ENCODE data around the gene NDUFC2.
A peak's percentile ranks its signal among the peaks of the same experiment; 100 is the strongest.
"Not testable (repeated sequence)": the region's sequence is repeated elsewhere in the genome, so short reads cannot be mapped to it uniquely, and the experiment has no call there.

Gene NDUFC2

DNA sequence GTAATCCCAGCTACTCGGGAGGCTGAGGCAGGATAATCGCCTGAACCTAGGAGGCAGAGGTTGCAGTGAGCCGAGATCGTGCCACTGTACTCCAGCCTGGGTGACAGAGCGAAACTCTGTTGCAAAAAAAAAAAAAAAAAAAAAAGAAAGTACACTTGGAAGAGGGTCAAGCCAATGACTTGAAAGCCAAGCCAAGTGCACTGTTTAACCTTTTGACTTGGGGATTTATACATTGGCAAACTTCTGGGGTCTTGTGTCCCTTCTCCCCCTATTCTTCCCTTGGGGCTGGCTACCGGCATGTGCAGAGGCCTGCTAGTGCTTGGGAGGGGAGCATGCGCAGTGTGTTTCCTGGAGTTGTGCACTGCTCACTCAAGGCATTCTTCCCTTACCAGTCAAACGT, 30.3 kb downstream of the NDUFC2 start:
- no peak for DNase-seq

DNA sequence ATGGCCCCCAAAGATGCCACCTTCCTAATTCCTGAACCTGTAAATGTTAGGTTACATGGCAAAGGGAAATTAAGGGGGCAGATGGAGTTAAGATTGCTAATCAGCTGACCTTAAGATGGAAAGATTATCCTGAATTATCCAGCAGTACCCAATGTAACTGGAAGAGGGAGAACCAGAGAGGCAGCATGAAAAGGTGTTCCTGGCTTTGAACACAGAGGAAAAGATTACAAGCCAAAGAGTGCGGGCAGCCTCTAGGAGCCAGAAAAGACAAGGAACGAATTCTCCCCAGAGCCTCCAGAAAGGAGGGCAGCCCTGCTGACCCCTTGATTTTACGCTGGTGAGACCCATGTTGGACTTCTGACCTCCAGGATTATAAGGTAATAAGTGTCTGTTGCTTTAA, 31.1 kb downstream of the NDUFC2 start:
- no peak for DNase-seq

DNA sequence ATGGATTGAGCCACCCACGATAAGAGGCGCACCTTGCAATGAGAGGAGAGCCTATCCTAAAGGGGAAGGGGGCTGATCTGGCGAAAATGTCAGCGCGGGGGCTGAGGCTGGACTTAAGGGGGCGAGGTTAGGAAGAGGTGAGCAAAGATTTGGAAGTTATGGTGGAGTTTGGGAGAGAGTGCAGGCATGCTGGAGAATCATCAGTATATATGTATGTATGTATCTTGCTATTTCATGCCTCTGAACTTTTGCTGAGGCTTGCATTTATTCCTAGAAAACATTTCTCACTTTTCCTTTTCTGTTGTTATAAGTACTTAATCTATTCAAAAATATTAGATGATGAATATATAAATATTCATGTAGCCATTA, 33.2 kb downstream of the NDUFC2 start:
- DNase-seq: no peak

DNA sequence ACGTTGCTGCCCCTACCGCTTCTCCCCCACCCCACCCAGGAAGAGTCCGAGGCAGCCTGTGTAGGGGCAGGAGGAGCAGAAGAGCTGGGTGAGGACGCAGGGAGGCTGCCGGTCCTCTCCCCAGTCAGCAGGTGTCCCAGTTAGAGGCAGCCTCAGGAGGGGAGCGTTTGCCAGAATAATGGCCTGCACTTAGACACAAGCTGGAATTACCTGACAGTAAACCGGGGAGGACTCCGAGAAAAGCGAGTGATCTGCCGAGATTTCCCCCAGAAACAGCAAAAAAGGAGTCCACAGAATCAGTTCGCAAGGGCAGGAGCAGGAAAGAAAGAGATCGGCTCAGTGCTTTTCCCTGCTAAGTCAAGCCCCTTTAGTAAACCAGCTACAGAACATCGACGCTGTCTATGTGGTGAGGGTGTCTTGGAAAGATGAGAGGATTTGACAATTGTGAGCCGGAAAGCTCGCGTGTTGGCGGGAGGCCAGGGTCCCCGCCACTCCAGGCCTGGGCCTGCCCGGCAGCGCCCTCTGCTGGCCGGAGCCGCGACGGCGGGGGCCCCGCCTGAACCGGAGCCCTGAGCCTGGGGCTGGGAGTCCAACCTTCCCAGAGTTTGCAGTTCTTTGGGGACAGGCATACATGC, 33.7 kb downstream of the NDUFC2 start:
- DNase-seq: peak; percentile 77

DNA sequence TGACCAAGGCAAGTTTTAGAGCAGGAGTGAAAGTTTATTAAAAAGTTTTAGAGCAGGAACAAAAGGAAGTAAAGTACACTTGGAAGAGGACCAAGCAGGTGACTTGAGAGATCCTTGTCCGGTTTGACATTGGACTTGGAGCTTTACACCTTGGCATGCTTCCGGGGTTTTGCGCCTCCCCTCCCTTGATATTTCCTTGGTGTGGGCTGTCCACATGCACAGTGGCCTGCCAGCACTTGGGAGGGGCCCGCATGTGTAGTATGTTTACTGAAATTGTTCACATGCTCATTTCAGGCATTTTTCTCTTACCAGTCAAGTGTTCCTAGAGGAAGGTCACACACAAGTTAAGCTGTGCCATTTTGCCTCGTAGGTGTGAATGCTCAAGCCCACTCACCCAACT, 35.0 kb downstream of the NDUFC2 start:
- no peak for DNase-seq

DNA sequence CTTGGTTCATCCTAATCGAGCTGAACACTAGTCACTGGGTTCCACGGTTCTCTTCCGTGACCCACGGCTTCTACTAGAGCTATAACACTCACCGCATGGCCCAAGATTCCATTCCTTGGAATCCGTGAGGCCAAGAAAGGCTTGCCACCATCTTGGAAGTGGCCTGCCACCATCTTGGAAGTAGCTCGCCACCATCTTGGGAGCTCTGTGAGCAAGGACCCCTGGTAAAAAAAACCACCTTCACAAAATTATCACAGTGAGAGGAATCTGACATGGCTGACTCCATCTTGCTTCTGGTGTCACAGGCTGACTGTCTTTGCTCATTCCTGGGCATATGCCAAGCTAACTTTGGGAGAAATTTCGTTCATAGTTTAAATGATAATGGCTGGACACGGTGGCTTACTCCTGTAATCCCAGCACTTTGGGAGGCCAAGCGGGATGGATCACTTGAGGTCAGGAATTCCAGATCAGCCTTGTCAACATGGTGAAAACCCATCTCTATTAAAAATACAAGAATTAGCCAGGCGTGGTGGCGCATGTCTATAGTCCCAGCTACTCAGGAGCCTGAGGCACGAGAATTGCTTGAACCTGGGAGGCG, 37.7 kb downstream of the NDUFC2 start:
- no peak for DNase-seq

DNA sequence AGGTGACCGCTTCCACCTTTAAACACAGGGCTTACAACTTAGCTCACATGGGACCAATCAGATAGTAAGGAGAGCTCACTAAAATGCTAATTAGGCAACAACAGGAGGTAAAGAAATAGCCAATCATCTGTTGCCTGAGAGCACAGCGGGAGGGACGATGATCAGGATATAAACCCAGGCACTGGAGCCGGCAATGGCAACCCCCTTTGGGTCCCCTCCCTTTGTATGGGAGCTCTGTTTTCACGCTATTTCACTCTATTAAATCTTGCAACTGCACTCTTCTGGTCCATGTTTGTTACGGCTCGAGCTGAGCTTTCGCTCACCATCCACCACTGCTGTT, 38.3 kb downstream of the NDUFC2 start:
- DNase-seq: not testable (repeated sequence)

DNA sequence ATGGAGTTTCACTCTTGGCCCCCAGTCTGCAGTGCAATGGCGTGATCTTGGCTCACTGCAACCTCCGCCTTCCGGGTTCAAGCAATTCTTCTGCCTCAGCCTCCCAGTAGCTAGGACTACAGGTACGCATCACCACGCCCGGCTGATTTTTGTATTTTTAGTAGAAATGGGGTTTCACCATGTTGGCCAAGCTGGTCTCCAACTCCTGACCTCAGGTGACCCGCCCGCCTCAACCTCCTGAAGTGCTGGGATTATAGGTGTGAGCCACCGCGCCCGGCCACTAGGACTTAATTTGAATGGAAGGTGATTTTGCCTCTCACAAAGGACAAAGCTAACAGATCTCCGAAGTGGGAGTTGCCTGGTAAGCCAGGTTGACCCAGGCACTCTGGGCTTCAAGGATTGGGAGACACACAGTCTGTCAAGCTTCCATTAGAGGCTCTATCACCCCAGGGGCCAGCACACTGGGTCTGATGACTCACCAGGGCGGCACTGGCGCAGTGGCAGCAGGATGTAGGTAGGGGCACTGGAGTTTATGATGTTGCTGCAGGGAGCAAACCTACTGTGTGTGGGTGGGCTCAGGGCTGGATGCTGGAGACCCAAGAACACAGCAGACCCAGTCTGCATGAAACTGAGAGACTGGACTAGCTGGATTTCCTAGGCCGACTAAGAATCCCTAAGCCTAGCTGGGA, 38.8 kb downstream of the NDUFC2 start:
- no peak for DNase-seq

DNA sequence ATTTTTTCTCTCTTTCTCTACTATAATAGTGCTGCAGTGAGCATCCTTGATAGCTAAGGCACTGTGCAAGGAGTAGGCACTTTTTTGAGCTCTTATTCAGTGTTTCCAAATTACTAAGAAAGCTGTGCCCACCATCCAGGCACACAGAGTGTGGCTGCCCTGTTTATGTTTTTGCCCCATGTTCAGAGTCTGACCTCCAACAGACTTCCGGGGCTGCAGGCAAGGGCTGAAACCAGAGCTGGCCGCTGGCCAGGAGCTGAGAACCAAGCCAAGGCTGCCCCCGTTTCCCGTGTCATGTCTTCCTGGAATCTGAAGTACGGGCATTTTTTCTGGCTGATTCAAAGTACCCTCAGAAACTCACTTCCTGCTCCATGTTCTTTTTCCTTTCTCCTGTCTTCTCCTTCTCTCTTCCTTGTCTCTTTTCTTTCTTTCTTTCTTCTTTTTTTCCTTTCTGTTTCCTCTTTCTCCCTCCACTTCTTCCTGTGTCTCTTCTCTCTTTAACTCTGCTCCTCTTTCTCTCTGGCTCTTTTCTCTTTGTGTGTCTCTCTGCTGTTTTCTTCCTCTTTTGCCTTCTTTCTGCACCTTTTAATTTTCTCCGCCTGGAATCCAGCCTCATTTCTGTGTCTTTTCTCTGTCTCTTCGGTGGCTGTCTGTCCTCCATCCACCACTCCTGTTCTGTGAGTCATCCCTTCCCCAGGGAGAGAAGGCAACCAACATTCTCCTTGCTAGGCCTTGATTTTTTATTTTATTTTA, 39.6 kb downstream of the NDUFC2 start:
- DNase-seq: no peak

DNA sequence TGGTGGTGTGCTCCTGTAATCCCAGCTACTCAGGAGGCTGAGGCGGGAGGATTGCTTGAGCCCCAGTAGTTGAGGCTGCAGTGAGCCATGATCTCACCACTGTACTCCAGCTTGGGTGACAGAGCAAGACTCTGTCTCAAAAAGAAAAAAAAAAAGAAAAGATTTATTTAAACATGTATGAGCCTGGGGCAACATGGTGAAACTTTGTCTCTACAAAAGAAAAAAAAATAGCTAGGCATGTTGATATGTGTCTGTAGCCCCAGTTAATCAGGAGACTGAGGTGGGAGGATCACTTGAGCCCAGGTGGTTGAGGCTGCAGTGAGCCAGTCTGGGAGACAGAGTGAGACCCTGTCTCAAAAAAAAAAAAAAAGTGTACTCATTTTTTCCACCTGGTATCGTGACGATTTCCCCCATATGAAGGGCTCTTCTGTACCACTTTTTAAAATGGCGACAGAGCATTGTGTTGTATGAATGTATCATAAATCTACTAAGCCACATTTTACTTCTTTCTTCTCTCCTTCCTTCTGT, 40.2 kb downstream of the NDUFC2 start:
- DNase-seq: no peak

DNA sequence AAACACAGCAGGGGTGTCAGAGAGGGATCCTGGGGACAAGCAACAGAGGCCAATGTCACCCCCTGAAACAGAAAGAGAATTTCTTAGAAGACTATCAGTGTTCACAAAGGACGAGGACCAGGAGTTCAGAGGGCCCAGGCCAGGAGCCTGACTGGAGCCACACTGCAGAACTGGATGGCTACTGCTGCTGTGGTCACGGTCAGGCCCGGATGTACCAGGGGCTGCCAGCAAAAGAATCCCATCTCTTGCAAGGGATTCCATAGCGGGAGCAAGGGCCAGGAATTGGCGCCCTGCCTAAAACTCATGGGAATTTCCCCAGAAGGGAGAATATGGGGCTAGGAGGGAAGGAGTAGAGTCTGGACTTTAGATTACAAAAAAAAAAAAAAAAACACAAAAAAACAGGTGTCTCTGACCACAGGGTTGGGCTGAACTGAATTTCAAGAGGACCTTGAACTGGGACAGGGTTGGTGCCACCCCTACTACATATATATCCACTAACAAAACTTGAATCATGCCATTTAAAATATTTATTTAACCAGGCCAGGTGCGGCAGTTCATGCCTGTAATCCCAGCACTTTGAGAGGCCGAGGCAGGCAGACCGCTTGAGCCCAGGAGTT, 40.9 kb downstream of the NDUFC2 start:
- DNase-seq: no peak

DNA sequence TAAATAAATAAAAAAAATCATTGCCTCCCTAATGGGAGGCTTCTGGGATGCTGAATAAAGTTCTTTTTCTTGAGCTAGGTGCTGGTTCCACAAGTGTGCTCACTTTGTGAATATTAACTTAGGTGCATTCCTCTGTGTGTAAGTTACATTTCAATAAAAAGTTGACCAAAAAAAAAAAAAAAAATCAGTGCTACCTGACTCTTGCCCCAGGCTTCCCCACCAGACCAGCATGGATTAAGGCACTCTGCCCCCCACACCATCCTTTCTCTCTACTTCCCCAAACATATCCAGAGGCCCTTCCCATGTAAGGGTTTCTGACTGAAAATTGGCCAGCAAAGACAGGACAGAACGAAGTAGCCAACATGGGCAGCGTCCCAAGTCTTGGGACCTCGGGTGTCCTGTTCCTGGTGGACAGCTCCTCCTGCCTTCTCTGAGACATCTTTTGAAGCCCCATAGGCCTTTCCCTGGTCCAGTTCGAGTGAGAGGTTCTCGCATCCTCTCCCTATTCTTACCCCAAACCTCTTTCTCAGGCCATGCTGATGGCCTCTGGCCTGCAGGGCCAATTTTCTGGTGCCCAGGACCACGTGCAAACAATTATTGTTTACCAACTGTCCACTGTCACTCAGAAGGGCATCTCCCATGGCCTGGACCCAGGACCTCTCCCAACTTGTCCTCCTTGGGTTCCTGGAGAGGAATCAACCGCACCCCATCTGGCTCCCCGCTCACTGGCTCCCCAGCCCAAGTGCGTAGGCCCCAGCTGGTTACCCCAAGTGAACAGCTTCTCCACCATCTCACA, 41.6 kb downstream of the NDUFC2 start:
- no peak for DNase-seq

DNA sequence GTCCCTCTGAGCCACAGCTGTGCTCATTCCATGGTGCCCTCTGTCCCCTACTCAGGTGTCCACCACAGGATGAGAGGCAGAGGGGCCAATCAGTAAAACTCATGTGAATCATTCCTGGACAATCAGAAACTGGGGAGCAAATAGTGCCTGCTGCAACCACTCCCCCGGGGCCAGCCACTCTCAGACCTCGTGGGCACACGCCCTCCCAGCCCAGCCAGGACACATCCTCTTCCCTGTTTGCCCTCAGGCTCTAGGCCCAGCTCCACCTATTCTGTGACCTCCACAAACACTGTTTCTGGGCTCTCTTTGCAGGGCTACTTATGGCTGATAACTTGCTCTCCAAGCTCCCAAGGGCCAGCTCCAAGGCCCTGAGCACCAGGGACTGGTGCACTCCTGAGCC, 42.6 kb downstream of the NDUFC2 start:
- DNase-seq: no peak

DNA sequence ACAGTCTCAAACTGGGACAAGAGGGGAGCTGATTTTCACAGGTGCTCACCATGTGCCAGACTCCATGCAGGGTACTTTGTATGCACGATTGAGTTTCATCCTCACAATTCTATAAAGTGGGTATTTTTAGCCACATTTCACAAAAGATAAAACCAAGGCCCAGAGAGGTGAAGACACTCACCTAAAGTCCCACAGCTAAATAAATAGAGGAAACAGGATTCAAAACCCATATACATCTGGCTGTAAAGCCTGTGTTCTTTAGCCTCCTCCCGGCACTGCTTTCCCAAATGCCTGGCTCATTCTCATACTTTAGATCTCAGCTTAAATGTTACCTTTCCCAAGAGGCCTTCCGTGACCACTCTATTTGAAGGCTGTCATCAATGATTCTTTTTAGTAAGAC, 43.3 kb downstream of the NDUFC2 start:
- no peak for DNase-seq

DNA sequence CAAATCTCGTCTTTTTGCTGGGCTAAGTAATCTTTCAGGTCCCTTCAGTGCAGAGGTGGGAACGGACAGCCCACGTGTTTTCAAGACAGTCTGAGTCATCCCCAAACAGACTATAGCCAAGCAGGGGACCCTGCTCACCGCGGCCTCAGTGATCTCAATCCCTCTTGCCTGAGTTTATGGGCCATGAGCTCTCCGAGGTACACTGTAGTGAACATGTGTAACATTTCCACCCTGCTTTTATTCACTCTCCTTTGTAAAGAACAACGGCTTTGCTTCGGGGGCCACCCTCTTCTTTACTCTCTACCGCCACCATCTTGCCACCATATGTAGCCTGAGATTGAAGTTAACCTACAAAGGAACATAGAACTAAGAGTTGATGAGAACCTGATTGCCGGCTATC, 45.0 kb downstream of the NDUFC2 start:
- DNase-seq: no peak

DNA sequence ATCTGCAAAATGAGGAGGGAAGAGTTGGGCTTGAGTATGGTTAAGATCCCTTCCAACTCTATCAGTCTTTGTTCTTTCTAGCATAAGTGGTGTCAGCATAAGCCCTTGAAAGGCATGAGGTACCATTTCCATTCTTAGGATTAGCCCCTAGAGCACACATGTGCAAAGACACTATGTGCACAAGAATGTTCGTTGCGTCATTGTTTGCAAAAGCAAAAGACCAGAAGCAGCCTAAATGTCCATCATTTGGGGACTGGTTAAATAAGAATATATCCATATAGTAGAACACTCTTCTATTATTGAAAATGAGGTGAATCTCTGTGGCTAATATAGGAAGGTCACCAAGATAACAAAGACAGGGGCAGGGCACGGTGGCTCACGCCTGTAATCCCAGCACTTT, 46.6 kb downstream of the NDUFC2 start:
- DNase-seq: no peak

DNA sequence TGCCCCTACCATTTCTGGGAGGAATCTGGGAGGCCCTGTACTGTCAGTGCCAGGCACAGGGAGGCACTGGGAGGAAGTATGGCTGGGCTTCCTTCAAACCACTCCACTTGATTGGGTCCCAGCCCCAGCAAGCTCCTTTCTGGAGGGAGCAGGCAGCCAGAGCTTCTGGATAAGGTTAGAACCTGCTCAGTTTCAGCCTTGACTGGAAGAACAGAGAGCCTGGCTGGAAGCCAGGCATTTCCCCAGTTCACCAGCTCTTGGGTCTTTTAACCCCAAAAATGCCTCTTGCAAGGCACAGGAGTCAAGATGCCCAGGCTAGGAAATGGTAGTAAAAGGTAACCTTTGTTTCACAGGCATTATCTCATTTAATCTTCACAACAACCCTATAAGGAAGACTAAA, 47.6 kb downstream of the NDUFC2 start:
- no peak for DNase-seq

DNA sequence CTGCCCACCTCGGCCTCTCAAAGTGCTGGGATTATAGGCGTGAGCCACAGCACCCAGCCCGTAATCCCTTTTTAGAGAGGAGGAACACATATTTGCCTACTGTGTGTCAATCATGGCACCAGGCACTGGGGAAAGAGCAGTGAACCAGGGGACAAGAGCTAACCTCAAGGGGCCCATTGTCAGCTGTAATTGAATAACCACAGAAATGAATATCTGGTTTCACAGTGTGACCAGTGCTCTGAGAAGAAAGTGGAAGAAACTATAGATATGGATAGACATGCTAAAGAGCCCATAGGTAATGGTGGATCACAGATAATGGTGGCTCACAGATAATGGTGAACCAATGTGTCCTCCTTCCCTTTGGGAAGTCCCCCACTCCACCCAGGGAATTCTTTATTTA, 48.0 kb downstream of the NDUFC2 start:
- no peak for DNase-seq

DNA sequence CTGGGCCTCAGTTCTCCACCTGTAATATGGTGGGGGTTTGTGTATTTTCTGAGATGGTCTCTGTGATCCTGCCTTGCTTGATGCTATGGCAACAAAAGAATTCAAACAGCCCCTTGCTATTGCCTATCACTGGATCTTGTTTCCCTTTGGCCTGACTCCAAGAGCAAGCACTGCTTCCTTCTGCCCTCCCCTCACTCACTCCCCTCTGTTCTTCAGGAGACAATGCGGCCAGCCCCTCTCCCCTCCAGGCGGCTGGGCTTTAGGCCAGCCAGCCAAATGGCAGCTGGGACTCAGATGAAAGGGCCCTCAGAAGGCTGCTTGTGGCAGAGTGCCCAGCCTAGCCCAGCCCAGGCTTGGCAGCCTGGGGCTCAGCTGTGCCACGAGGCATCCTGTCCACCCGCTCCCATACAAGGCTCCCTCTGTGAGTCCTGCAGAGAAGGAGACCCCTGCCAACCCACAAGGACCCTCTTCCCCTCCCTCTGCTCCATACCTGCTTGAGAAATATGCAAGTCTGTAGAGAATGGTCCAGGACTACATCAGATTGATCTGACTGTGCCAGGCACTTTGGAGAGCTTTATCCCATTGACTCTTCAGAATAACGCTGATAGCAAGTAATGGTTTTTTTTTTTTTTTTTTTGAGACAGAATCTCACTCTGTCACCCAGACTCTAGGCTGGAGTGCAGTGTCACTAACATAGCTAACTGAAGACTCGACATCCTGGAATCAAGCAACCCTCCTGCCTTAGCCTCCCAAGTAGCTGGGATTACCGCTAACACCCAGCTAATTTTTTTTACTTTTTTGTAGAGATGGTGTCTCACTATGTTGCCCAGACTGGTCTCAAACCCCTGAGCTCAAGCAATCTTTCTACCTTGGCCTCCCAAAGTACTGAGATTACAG, 49.0 kb downstream of the NDUFC2 start:
- DNase-seq: no peak

DNA sequence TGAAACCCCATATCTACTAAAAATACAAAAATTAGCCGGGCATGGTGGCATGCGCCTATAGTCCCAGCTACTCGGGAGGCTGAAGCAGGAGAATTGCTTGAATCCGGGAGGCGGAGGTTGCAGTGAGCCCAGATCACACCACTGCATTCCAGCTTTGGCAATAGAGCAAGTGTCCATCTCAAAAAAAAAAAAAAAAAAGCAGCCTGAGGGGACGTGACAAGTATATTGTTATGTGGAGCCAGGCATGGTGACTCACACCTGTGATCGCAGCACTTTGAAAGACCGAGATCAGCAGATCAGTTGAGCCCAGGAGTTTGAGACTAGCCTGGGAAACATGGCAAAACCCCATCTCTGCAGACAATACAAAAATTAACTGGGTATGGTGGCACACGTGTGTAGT, 51.2 kb downstream of the NDUFC2 start:
- not testable (repeated sequence) for DNase-seq

DNA sequence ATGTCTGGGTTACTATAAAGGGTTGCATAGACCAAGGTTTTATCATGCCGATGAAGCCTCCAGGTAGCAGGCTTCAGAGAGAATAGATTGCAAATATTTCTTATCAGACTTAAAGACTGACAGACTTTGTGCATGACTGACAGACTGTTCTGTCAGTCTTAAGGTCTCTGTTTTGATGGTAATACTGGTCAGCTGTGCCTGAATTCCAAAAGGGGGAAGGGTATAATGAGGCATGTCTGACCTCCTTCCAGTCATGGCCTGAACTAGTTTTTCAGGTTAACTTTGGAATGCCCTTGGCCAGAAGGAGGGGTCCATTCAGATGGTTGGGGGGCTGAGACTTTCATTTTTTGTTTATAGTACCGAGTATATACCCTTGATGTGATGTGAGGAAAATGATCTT, 51.9 kb downstream of the NDUFC2 start:
- DNase-seq: no peak
